Astrocyte (in vitro differentiated cells and primary cell): ENCODE measurements around the gene CAPS2. TPM values are rescaled to one million over a fixed set of nuclear protein-coding genes. Genes with fewer than 3 reads are reported as not detected.

Experiments
- DNase-seq: peaks from one replicate; pipeline ENCODE4 v3.0.0-alpha.2; 2010; ENCODE audit warnings: low read depth
- FAIRE-seq: peaks from 2 replicates; lab custom pipeline; 2011; peaks lifted over from hg19 to GRCh38; lab: Jason Lieb, UNC
- H2AFZ ChIP-seq: 2 replicates; pipeline ENCODE4 v1.6.0; 2012; ENCODE audit warnings: low read depth, low read length, inconsistent platforms
- H3K27ac ChIP-seq: 2 replicates; pipeline ENCODE4 v1.5.1; 2011; ENCODE audit warnings: low read depth, low read length, inconsistent platforms
- H3K27me3 ChIP-seq: 2 replicates; pipeline ENCODE4 v1.6.0; 2011; ENCODE audit warnings: low read length, inconsistent platforms; ENCODE audit not compliant: insufficient read depth
- H3K36me3 ChIP-seq: 2 replicates; pipeline ENCODE4 v1.5.1; 2011; ENCODE audit warnings: low read length, inconsistent platforms; ENCODE audit not compliant: insufficient read depth
- H3K4me1 ChIP-seq: 2 replicates; pipeline ENCODE4 v1.5.1; 2011; ENCODE audit warnings: low read length, inconsistent platforms; ENCODE audit not compliant: insufficient read depth
- H3K4me2 ChIP-seq: 2 replicates; pipeline ENCODE4 v1.6.0; 2012; ENCODE audit warnings: low read length, inconsistent platforms
- H3K4me3 ChIP-seq: 2 replicates; pipeline ENCODE4 v1.5.1; 2011; ENCODE audit warnings: low read depth, mild to moderate bottlenecking, low read length, inconsistent platforms; ENCODE audit not compliant: insufficient read depth
- H3K79me2 ChIP-seq: 2 replicates; pipeline ENCODE4 v1.6.0; 2012; ENCODE audit warnings: mild to moderate bottlenecking, low read length, inconsistent platforms; ENCODE audit not compliant: insufficient read depth
- H3K9ac ChIP-seq: 2 replicates; pipeline ENCODE4 v1.6.0; 2012; ENCODE audit warnings: mild to moderate bottlenecking, low read length, inconsistent platforms
- H3K9me3 ChIP-seq: 2 replicates; pipeline ENCODE4 v1.5.1; 2012; ENCODE audit warnings: low read depth, mild to moderate bottlenecking, low read length, inconsistent platforms; ENCODE audit not compliant: insufficient read depth
- H4K20me1 ChIP-seq: 2 replicates; pipeline ENCODE4 v1.6.0; 2012; ENCODE audit warnings: low read length, inconsistent platforms; ENCODE audit not compliant: insufficient read depth
- H3K27ac Mint-ChIP-seq: one replicate; pipeline ENCODE4 v1.8.0; 2021; ENCODE audit warnings: mild to moderate bottlenecking, mixed read lengths; ENCODE audit not compliant: unreplicated experiment
- H3K27me3 Mint-ChIP-seq: one replicate; pipeline ENCODE4 v1.8.0; 2021; ENCODE audit warnings: low read depth, mixed read lengths; ENCODE audit not compliant: unreplicated experiment
- H3K36me3 Mint-ChIP-seq: one replicate; pipeline ENCODE4 v1.8.0; 2021; ENCODE audit warnings: low read depth, mixed read lengths; ENCODE audit not compliant: unreplicated experiment
- H3K4me1 Mint-ChIP-seq: one replicate; pipeline ENCODE4 v1.8.0; 2021; ENCODE audit warnings: low read depth, mixed read lengths; ENCODE audit not compliant: unreplicated experiment
- H3K4me3 Mint-ChIP-seq: one replicate; pipeline ENCODE4 v1.8.0; 2021; ENCODE audit warnings: mild to moderate bottlenecking, moderate library complexity, mixed read lengths; ENCODE audit not compliant: unreplicated experiment
- H3K9me3 Mint-ChIP-seq: one replicate; pipeline ENCODE4 v1.8.0; 2021; ENCODE audit warnings: mild to moderate bottlenecking, mixed read lengths; ENCODE audit not compliant: unreplicated experiment
- CTCF ChIP-seq: IDR thresholded peaks from 2 replicates; pipeline ENCODE4 v1.5.1; 2011; ENCODE audit warnings: low read depth, mild to moderate bottlenecking, inconsistent platforms, low read length, moderate library complexity; ENCODE audit not compliant: insufficient read depth
- EZH2 ChIP-seq: IDR thresholded peaks from 2 replicates; pipeline ENCODE4 v1.6.1; 2012; ENCODE audit warnings: mild to moderate bottlenecking, low read length, inconsistent platforms; ENCODE audit not compliant: insufficient read depth
- total RNA-seq: library from RNA; stranded (reverse); gene quantifications from 2 replicates; pipeline ENCODE4 v1.2.1, GENCODE V29; 2021

CAPS2 gene
- total RNA-seq, 1 donor from 2014 or later = 3.1 TPM

GRCh38 chr12:75334384-75335030 lies 4.4 kb upstream of the CAPS2 start, which contains the start of gene GLIPR1L1:
TSS of gene GLIPR1L1 (plus strand) at chr12:75334670. CDS start at chr12:75334729, 59 bp downstream.
- no peaks in the 10 kb centered on the region for H3K9me3 ChIP-seq
- Mint-ChIP-seq H3K27me3 (no peaks in the 10 kb centered on the region), H3K4me3 (peak within 1 kb of the TSS; percentile 61), H3K36me3 (no peaks in the 10 kb centered on the region), H3K27ac (no peak within 1 kb of the TSS), H3K4me1 (peaks cover 2% of the 10 kb centered on the region), H3K9me3 (no peaks in the 10 kb centered on the region)
- TF ChIP-seq CTCF = peak; percentile 89
- TF ChIP-seq EZH2 = no peak
- peak within 1 kb of the TSS; percentile 75 for H2AFZ ChIP-seq
- DNase-seq (peak; percentile 85), FAIRE-seq (peak; percentile 98)
- peak within 1 kb of the TSS; percentile 79 for H3K9ac ChIP-seq
- H3K79me2 ChIP-seq = no peaks in the 10 kb centered on the region
- no peaks in the 10 kb centered on the region for H3K36me3 ChIP-seq
- peak within 1 kb of the TSS; percentile 65 for H3K4me3 ChIP-seq
- H3K27ac ChIP-seq = peak within 1 kb of the TSS; percentile 53
- H3K4me2 ChIP-seq = peak within 1 kb of the TSS; percentile 87
- no peaks in the 10 kb centered on the region for H4K20me1 ChIP-seq
- H3K27me3 ChIP-seq = no peaks in the 10 kb centered on the region
- peaks cover 4% of the 10 kb centered on the region for H3K4me1 ChIP-seq

GRCh38 chr12:75327642-75328041 lies 2.5 kb downstream of the CAPS2 start:
- H3K27me3 Mint-ChIP-seq = no peaks in the 10 kb centered on the region

More at GRCh38 chr12:75327642-75328041, 2.5 kb downstream of the CAPS2 start:
- DNase-seq = no peak
- Mint-ChIP-seq H3K36me3 (no peaks in the 10 kb centered on the region), H3K9me3 (no peaks in the 10 kb centered on the region), H3K4me3 (no peak overlapping the region), H3K4me1 (peaks cover 8% of the 10 kb centered on the region), H3K27ac (no peak overlapping the region)
- Histone ChIP-seq H4K20me1 (no peaks in the 10 kb centered on the region), H3K36me3 (no peaks in the 10 kb centered on the region), H3K9me3 (no peaks in the 10 kb centered on the region), H2AFZ (no peak overlapping the region), H3K4me1 (no peaks in the 10 kb centered on the region), H3K4me3 (no peak overlapping the region), H3K27ac (no peak overlapping the region), H3K27me3 (no peaks in the 10 kb centered on the region), H3K9ac (no peak overlapping the region), H3K79me2 (no peaks in the 10 kb centered on the region), H3K4me2 (no peak overlapping the region)
- FAIRE-seq = no peak
- TF ChIP-seq CTCF = no peak
- no peak for TF ChIP-seq EZH2
